B cell (primary cell): ENCODE measurements around the gene NSF. TPM values are rescaled to one million over a fixed set of nuclear protein-coding genes. Genes with fewer than 3 reads are reported as not detected.
"Not testable (repeated sequence)": the region's sequence is repeated elsewhere in the genome, so short reads cannot be mapped to it uniquely, and the experiment has no call there.

ENCODE experiments used
- ATAC-seq: fragments of 200-7000 bp; cut with Tn5 transposase; one replicate; pipeline ENCODE4 v1.10.0; 2021; ENCODE audit warnings: low read depth, mild to moderate bottlenecking, moderate number of reproducible peaks, moderate library complexity
- CTCF ChIA-PET: fragments of 350-600 bp; sonication (Branson Sonifier 250); formaldehyde crosslinking; loops from one replicate; lab custom pipeline; 2021; ENCODE audit warnings: antibody characterized with exemption, inconsistent platforms; lab: Charles Lee
- POLR2A ChIA-PET: fragments of 350-600 bp; sonication (Branson Sonifier 250); formaldehyde crosslinking; loops from one replicate; lab custom pipeline; 2021; ENCODE audit warnings: antibody characterized with exemption; lab: Charles Lee
- DNase-seq: peaks from one replicate; pipeline ENCODE4 v3.0.0; 2013
- H2AFZ ChIP-seq: 2 replicates; pipeline ENCODE4 v1.6.1; 2012; ENCODE audit warnings: mild to moderate bottlenecking, low read depth, low read length; ENCODE audit not compliant: insufficient read depth, poor library complexity, severe bottlenecking
- H3K27ac ChIP-seq, 2 donors: 1 replicate in 1 of 2; 2 replicates in 1 of 2; pipeline ENCODE4 v1.5.1; 2012 to 2013; ENCODE audit warnings: low read length in 2 of 2, mild to moderate bottlenecking in 2 of 2, moderate library complexity in 1 of 2
- H3K27me3 ChIP-seq, 4 experiments: fragments of 200-600 bp in 1 of 4; sonication (generic) in 1 of 4; replicated peaks in 1 of 4; 1 replicate in 2 of 4; 2 replicates in 2 of 4; pipeline versions ENCODE4 v1.6.1 to v1.7.0; 2013 to 2016; ENCODE audit warnings: low read length in 3 of 4, mild to moderate bottlenecking in 2 of 4, mixed read lengths in 1 of 4, moderate library complexity in 1 of 4; ENCODE audit not compliant: insufficient read depth in 4 of 4, control insufficient read depth in 3 of 4; ENCODE audit errors: control extremely low read depth in 1 of 4
- H3K36me3 ChIP-seq, 2 experiments: replicated peaks in 1 of 2; 1 replicate in 1 of 2; 2 replicates in 1 of 2; pipeline versions ENCODE4 v1.6.1 to v1.7.1; 2013; ENCODE audit warnings: low read length in 1 of 2; ENCODE audit not compliant: insufficient read depth in 2 of 2, control insufficient read depth in 1 of 2; ENCODE audit errors: control extremely low read depth in 1 of 2, extremely low read depth in 1 of 2
- H3K4me1 ChIP-seq, 2 donors: fragments of 200-600 bp in 1 of 2; sonication (generic) in 1 of 2; 1 replicate in 1 of 2; 2 replicates in 1 of 2; pipeline versions ENCODE4 v1.5.1 to v1.6.1; 2013 to 2017; ENCODE audit warnings: low read length in 2 of 2; ENCODE audit not compliant: control insufficient read depth in 2 of 2, insufficient read depth in 2 of 2
- H3K4me2 ChIP-seq: replicated peaks from 2 replicates; pipeline ENCODE3; 2012; ENCODE audit warnings: mild to moderate bottlenecking, low read depth, low read length; ENCODE audit not compliant: poor library complexity, severe bottlenecking
- H3K4me3 ChIP-seq, 5 experiments: fragments of 200-600 bp in 1 of 5; sonication (generic) in 1 of 5; 1 replicate in 3 of 5; 2 replicates in 2 of 5; pipeline versions ENCODE4 v1.5.1 to v1.7.0; 2011 to 2016; ENCODE audit warnings: low read length in 4 of 5, mild to moderate bottlenecking in 4 of 5, low read depth in 2 of 5, control low read depth in 1 of 5, moderate library complexity in 1 of 5; ENCODE audit not compliant: insufficient read depth in 1 of 5; ENCODE audit errors: control extremely low read depth in 1 of 5, extremely low read depth in 1 of 5
- H3K79me2 ChIP-seq: fragments of 200-600 bp; sonication (generic); one replicate; pipeline ENCODE4 v1.6.0; 2016; ENCODE audit warnings: low read length; ENCODE audit not compliant: control insufficient read depth, insufficient read depth
- H3K9ac ChIP-seq: fragments of 200-600 bp; sonication (generic); 2 replicates; pipeline ENCODE4 v1.6.1; 2017; ENCODE audit warnings: mild to moderate bottlenecking, low read length, moderate library complexity
- H3K9me3 ChIP-seq, 3 donors: one replicate each; pipeline versions ENCODE4 v1.6.1 to v1.7.1; 2013; ENCODE audit warnings: low read length in 2 of 3; ENCODE audit not compliant: control insufficient read depth in 2 of 3, insufficient read depth in 1 of 3; ENCODE audit errors: control extremely low read depth in 1 of 3
- H4K20me1 ChIP-seq: 2 replicates; pipeline ENCODE4 v1.6.0; 2012; ENCODE audit warnings: mild to moderate bottlenecking, low read length; ENCODE audit not compliant: insufficient read depth, control insufficient read depth, poor library complexity, severe bottlenecking
- H3K27ac Mint-ChIP-seq: one replicate; pipeline ENCODE4 v1.8.0; 2021; ENCODE audit warnings: mixed read lengths
- H3K27me3 Mint-ChIP-seq: one replicate; pipeline ENCODE4 v1.8.0; 2021; ENCODE audit warnings: mixed read lengths
- H3K4me1 Mint-ChIP-seq: one replicate; pipeline ENCODE4 v1.8.0; 2021; ENCODE audit warnings: mixed read lengths
- H3K4me3 Mint-ChIP-seq: one replicate; pipeline ENCODE4 v1.8.0; 2021; ENCODE audit warnings: mixed read lengths
- H3K9me3 Mint-ChIP-seq: one replicate; pipeline ENCODE4 v1.8.0; 2022; ENCODE audit warnings: mixed read lengths; ENCODE audit not compliant: insufficient read depth
- WGBS: methylation state at CpG from one replicate; pipeline ENCODE4 v1.1.5; 2013; ENCODE audit warnings: missing lambda C conversion rate; ENCODE audit not compliant: insufficient coverage; 5-methylcytosine and 5-hydroxymethylcytosine counted together
- intact Hi-C: fragments of 100-400 bp; cut with micrococcal nuclease; formaldehyde crosslinking; loops from one replicate; pipeline ENCODE4 v1.10.0; 2022
- polyA plus RNA-seq: library from polyadenylated mRNA; depleted of rRNA; stranded (reverse); fragments of >200 nt; gene quantifications from 2 replicates; pipeline ENCODE4 v1.2.3, GENCODE V29; 2012
- total RNA-seq, 2 donors: library from RNA; stranded (reverse); fragments of 120-200 nt in 1 of 2; gene quantifications; 1 replicate in 1 of 2; 2 replicates in 1 of 2; pipeline versions ENCODE4 v1.2.3 to v1.2.4, GENCODE V29; 2013 to 2022

The NSF gene
- total and polyA plus RNA-seq, 2 donors (not counting 1 experiment from before 2014, with no cell fraction given): 10.9 to 91.0 TPM

DNA sequence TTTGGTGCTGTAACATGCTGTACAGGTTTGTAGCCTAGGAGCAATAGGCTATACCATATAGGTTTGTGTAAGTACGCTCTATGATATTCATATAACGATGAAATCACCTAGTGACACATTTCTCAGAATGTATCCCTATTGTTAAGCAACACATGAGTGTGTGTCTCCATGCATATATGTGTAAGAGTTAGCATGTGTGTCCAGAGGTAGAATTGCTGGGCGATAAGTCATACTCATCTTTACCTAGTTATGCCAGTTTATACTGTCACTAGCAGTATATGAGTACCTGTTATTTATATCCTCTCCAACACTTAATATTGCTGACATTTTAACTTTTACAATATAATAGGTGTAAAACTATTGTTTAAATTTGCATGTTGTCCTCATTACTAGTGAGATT lies 10.3 kb downstream of the NSF start:
- H3K27ac Mint-ChIP-seq, DNase-seq, CTCF ChIA-PET, H3K79me2 ChIP-seq, ATAC-seq, H3K27me3 ChIP-seq, POLR2A ChIA-PET, H3K9ac ChIP-seq, H3K4me1 Mint-ChIP-seq, H3K4me3 Mint-ChIP-seq, H3K4me2 ChIP-seq, H3K9me3 Mint-ChIP-seq, H2AFZ ChIP-seq, H3K9me3 ChIP-seq, H3K27me3 Mint-ChIP-seq, H3K36me3 ChIP-seq, intact Hi-C loops, H3K4me3 ChIP-seq, H4K20me1 ChIP-seq, H3K4me1 ChIP-seq, H3K27ac ChIP-seq: not testable (repeated sequence)
- WGBS: no CpG with 5 or more reads among the region's 3 CpGs

- POLR2A ChIA-PET, H3K4me3 Mint-ChIP-seq, H2AFZ ChIP-seq, H3K9me3 ChIP-seq, H3K27me3 ChIP-seq, H3K4me2 ChIP-seq, intact Hi-C loops, DNase-seq, H3K4me1 ChIP-seq, H3K4me3 ChIP-seq, H3K79me2 ChIP-seq, H3K27ac Mint-ChIP-seq, H3K4me1 Mint-ChIP-seq, H3K36me3 ChIP-seq, H3K27ac ChIP-seq, H3K9ac ChIP-seq, H4K20me1 ChIP-seq, H3K9me3 Mint-ChIP-seq, H3K27me3 Mint-ChIP-seq, CTCF ChIA-PET: not testable (repeated sequence)
- ATAC-seq: peak; percentile 91
These were observed 12.7 kb downstream of the NSF start for GRCh38 chr17:46603125-46603524.

- ATAC-seq, POLR2A ChIA-PET, H3K27me3 Mint-ChIP-seq, H2AFZ ChIP-seq, H3K4me1 Mint-ChIP-seq, H4K20me1 ChIP-seq, intact Hi-C loops, H3K27me3 ChIP-seq, H3K9ac ChIP-seq, CTCF ChIA-PET, H3K79me2 ChIP-seq, H3K4me1 ChIP-seq, H3K4me2 ChIP-seq, H3K27ac Mint-ChIP-seq, H3K27ac ChIP-seq, H3K9me3 ChIP-seq, H3K9me3 Mint-ChIP-seq, H3K4me3 Mint-ChIP-seq, DNase-seq, H3K4me3 ChIP-seq, H3K36me3 ChIP-seq: not testable (repeated sequence)
- no CpG with 5 or more reads among the region's 2 CpGs for WGBS
These were observed 20.8 kb downstream of the NSF start for GRCh38 chr17:46611304-46611703.

- POLR2A ChIA-PET, H4K20me1 ChIP-seq, H3K4me1 Mint-ChIP-seq, H3K27ac ChIP-seq, H3K4me3 Mint-ChIP-seq, H3K9ac ChIP-seq, H3K27me3 Mint-ChIP-seq, H3K9me3 Mint-ChIP-seq, DNase-seq, H3K79me2 ChIP-seq, H3K4me2 ChIP-seq, intact Hi-C loops, H3K36me3 ChIP-seq, H3K27ac Mint-ChIP-seq, H3K4me3 ChIP-seq, H3K9me3 ChIP-seq, ATAC-seq, H3K27me3 ChIP-seq, CTCF ChIA-PET, H3K4me1 ChIP-seq, H2AFZ ChIP-seq: not testable (repeated sequence)
- WGBS: no CpG with 5 or more reads among the region's 1 CpG
These were observed 23.4 kb downstream of the NSF start for GRCh38 chr17:46613876-46614275.
